GM23338 (cell line): Measurements from ENCODE around the gene GLB1L3. TPM values are rescaled to one million over a fixed set of nuclear protein-coding genes. Genes with fewer than 3 reads are reported as not detected.

Source experiments
- ATAC-seq: fragments of 200-7000 bp; cut with Tn5 transposase; 3 replicates; pipeline ENCODE4 v1.9.1; 2020
- DNase-seq: peaks from one replicate; pipeline ENCODE4 v3.0.0-alpha.2; 2015; ENCODE audit warnings: low spot score
- H2AFZ ChIP-seq: fragments of 200-600 bp; sonication (generic); 2 replicates; pipeline ENCODE4 v1.8.0; 2016; ENCODE audit warnings: antibody characterized with exemption, mild to moderate bottlenecking, moderate library complexity
- H3F3A ChIP-seq: fragments of 200-600 bp; sonication (generic); replicated peaks from 2 replicates; pipeline ENCODE4 v1.8.0; 2017; ENCODE audit warnings: antibody characterized with exemption, mixed run types, low read depth
- H3K27ac ChIP-seq: fragments of 200-600 bp; sonication (generic); 2 replicates; pipeline ENCODE4 v1.6.1; 2016; ENCODE audit warnings: low read depth
- H3K27me3 ChIP-seq: fragments of 200-600 bp; sonication (generic); 2 replicates; pipeline ENCODE4 v1.8.0; 2016; ENCODE audit warnings: mild to moderate bottlenecking, mixed run types, moderate library complexity; ENCODE audit not compliant: insufficient read depth
- H3K36me3 ChIP-seq: fragments of 200-600 bp; sonication (generic); 2 replicates; pipeline ENCODE4 v1.8.0; 2016; ENCODE audit warnings: mild to moderate bottlenecking; ENCODE audit not compliant: insufficient read depth
- H3K4me1 ChIP-seq: fragments of 200-600 bp; sonication (generic); 2 replicates; pipeline ENCODE4 v1.8.0; 2016; ENCODE audit warnings: mild to moderate bottlenecking, moderate library complexity; ENCODE audit not compliant: insufficient read depth
- H3K4me2 ChIP-seq: fragments of 200-600 bp; sonication (generic); 2 replicates; pipeline ENCODE4 v1.7.1; 2017; ENCODE audit warnings: mixed run types
- H3K4me3 ChIP-seq: fragments of 200-600 bp; sonication (generic); 2 replicates; pipeline ENCODE4 v1.6.1; 2016; ENCODE audit warnings: mixed run types
- H3K79me2 ChIP-seq: fragments of 200-600 bp; sonication (generic); replicated peaks from 2 replicates; pipeline ENCODE4 v1.8.0; 2017; ENCODE audit warnings: mild to moderate bottlenecking; ENCODE audit not compliant: insufficient read depth
- H3K9me2 ChIP-seq: fragments of 200-600 bp; sonication (generic); 2 replicates; pipeline ENCODE4 v1.8.0; 2017; ENCODE audit not compliant: insufficient read depth
- H4K20me1 ChIP-seq: fragments of 200-600 bp; sonication (generic); replicated peaks from 2 replicates; pipeline ENCODE4 v1.8.0; 2017; ENCODE audit warnings: mild to moderate bottlenecking; ENCODE audit not compliant: insufficient read depth
- H3K27ac Mint-ChIP-seq: 2 replicates; pipeline ENCODE4 v1.8.0; 2020; ENCODE audit warnings: inconsistent platforms, mild to moderate bottlenecking, moderate library complexity, mixed read lengths
- H3K27me3 Mint-ChIP-seq: 3 replicates; pipeline ENCODE4 v1.8.0; 2022; ENCODE audit warnings: low read depth, mild to moderate bottlenecking, moderate library complexity, mixed read lengths, inconsistent platforms; ENCODE audit not compliant: insufficient read depth, poor library complexity
- H3K36me3 Mint-ChIP-seq: 3 replicates; pipeline ENCODE4 v1.8.0; 2021; ENCODE audit warnings: low read depth, mild to moderate bottlenecking, inconsistent platforms, moderate library complexity, mixed read lengths
- H3K4me1 Mint-ChIP-seq: 3 replicates; pipeline ENCODE4 v1.8.0; 2020; ENCODE audit warnings: mild to moderate bottlenecking, inconsistent platforms, mixed read lengths
- H3K4me3 Mint-ChIP-seq: 3 replicates; pipeline ENCODE4 v1.8.0; 2021; ENCODE audit warnings: moderate library complexity, mild to moderate bottlenecking, inconsistent platforms, mixed read lengths
- H3K9me3 Mint-ChIP-seq: 3 replicates; pipeline ENCODE4 v1.8.0; 2020; ENCODE audit warnings: moderate library complexity, mild to moderate bottlenecking, inconsistent platforms, mixed read lengths
- CREB1 ChIP-seq: fragments of 250-450 bp; sonication (Bioruptor Pico); IDR thresholded peaks from 2 replicates; pipeline ENCODE4 v1.5.0; 2020; ENCODE audit warnings: low read depth, mild to moderate bottlenecking, moderate library complexity
- EZH2 ChIP-seq: fragments of 200-600 bp; sonication (generic); IDR thresholded peaks from one replicate; pipeline ENCODE4 v1.8.0; 2017; ENCODE audit warnings: antibody characterized with exemption, mild to moderate bottlenecking, low read depth; ENCODE audit not compliant: unreplicated experiment
- EZH2phosphoT487 ChIP-seq: fragments of 200-600 bp; sonication (generic); IDR thresholded peaks from one replicate; pipeline ENCODE4 v1.8.1; 2018; ENCODE audit warnings: antibody characterized with exemption; ENCODE audit not compliant: unreplicated experiment
- JUNB ChIP-seq: IDR thresholded peaks from one replicate; pipeline ENCODE4 v1.6.1; 2016; ENCODE audit warnings: antibody characterized with exemption; ENCODE audit not compliant: unreplicated experiment
- POLR2AphosphoS5 ChIP-seq: IDR thresholded peaks from 2 replicates; pipeline ENCODE4 v1.6.1; 2016; ENCODE audit warnings: antibody characterized with exemption, low read depth
- STAT1 ChIP-seq: IDR thresholded peaks from one replicate; pipeline ENCODE4 v1.6.1; 2016; ENCODE audit warnings: antibody characterized with exemption; ENCODE audit not compliant: unreplicated experiment
- ZNF114 ChIP-seq: fragments of 250-450 bp; sonication (Bioruptor Pico); IDR thresholded peaks from 2 replicates; pipeline ENCODE4 v1.5.0; 2020; ENCODE audit warnings: mild to moderate bottlenecking, moderate library complexity
- ZNF331 ChIP-seq: fragments of 250-450 bp; sonication (Bioruptor Pico); IDR thresholded peaks from 2 replicates; pipeline ENCODE4 v1.5.0; 2020; ENCODE audit warnings: low read depth, mild to moderate bottlenecking, moderate library complexity
- polyA plus RNA-seq: library from polyadenylated mRNA; unstranded; fragments of >200 nt; fragmentation: Nextera tagmentation; extraction: Ambion mirVana; gene quantifications from 2 replicates; pipeline ENCODE4 v1.2.1, GENCODE V29; 2016
- total RNA-seq: library from RNA; depleted of rRNA; stranded (reverse); fragments of >200 nt; shearing (Covaris generic); gene quantifications from 2 replicates; pipeline ENCODE4 v1.2.3, GENCODE V29; 2014
- TF ChIP-seq, protein P1 (sequence below): fragments of 250-450 bp; sonication (Bioruptor Pico); IDR thresholded peaks from 2 replicates; pipeline ENCODE4 v1.5.0; 2020; ENCODE audit warnings: mild to moderate bottlenecking, moderate library complexity
- TF ChIP-seq, protein P2 (sequence below): IDR thresholded peaks from 2 replicates; pipeline ENCODE4 v1.6.1; 2016; ENCODE audit warnings: antibody characterized with exemption
- TF ChIP-seq, protein P3 (sequence below), 2 experiments: fragments of 200-600 bp in 1 of 2; sonication (generic) in 1 of 2; conservative IDR thresholded peaks; 2 replicates each; pipeline versions ENCODE4 v1.5.1 to v1.6.1; 2016 to 2017; ENCODE audit warnings: antibody characterized with exemption in 2 of 2, low read depth in 2 of 2, mild to moderate bottlenecking in 2 of 2, moderate library complexity in 1 of 2
- TF ChIP-seq, protein P4 (sequence below): IDR thresholded peaks from one replicate; pipeline ENCODE4 v1.6.1; 2018; ENCODE audit warnings: antibody characterized with exemption; ENCODE audit not compliant: unreplicated experiment

The GLB1L3 gene
- total and polyA plus RNA-seq, 2 experiments from 2014 or later, result 28.8 to 33.1 TPM

DNA sequence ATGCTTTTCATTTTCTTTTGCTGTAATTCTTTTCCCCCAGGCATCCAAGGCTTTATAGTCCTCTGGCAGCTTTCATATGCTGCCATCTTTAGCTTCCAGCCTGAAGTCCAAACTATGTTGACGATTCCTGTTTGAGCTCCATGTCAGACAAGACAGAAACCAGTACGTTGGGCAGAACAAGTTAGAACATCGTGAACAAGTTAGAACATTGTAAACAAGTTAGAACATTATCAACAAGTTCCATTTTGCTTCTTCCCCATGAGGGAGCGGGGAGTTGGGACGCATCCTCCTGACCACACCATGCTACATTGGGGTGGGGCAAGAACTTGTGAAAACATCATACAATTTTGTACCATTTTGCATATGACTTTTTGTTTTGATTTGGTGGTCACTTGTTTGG, 79.5 kb downstream of the GLB1L3 start:
- no peak overlapping the region for H3K4me2 ChIP-seq
- H3K27ac Mint-ChIP-seq, result no peak overlapping the region

More for the DNA sequence above, 79.5 kb downstream of the GLB1L3 start:
- no peaks in the 10 kb centered on the region for H3K79me2 ChIP-seq
- H3K27ac ChIP-seq, result no peak overlapping the region
- H3K27me3 ChIP-seq, result 0 out of 2 replicates have a peak, but pooled peaks cover 3% of the 10 kb centered on the region
- H3K36me3 ChIP-seq, result no peaks in the 10 kb centered on the region
- Mint-ChIP-seq H3K9me3 (peaks cover 4% of the 10 kb centered on the region; the same call in 1 of the 3 replicates), H3K4me1 (peaks cover 6% of the 10 kb centered on the region), H3K4me3 (no peak overlapping the region), H3K36me3 (no peaks in the 10 kb centered on the region; the same call in 1 of the 3 replicates), H3K27me3 (peaks cover 12% of the 10 kb centered on the region)
- no peak for ATAC-seq
- TF ChIP-seq ZNF114 (CRISPR knock-in tag) (no peak), STAT1 (no peak), JUNB (no peak), EZH2phosphoT487 (no peak), EZH2 (no peak), ZNF331 (CRISPR knock-in tag) (no peak), POLR2AphosphoS5 (no peak), CREB1 (CRISPR knock-in tag) (no peak)
- TF ChIP-seq, protein P1, sequence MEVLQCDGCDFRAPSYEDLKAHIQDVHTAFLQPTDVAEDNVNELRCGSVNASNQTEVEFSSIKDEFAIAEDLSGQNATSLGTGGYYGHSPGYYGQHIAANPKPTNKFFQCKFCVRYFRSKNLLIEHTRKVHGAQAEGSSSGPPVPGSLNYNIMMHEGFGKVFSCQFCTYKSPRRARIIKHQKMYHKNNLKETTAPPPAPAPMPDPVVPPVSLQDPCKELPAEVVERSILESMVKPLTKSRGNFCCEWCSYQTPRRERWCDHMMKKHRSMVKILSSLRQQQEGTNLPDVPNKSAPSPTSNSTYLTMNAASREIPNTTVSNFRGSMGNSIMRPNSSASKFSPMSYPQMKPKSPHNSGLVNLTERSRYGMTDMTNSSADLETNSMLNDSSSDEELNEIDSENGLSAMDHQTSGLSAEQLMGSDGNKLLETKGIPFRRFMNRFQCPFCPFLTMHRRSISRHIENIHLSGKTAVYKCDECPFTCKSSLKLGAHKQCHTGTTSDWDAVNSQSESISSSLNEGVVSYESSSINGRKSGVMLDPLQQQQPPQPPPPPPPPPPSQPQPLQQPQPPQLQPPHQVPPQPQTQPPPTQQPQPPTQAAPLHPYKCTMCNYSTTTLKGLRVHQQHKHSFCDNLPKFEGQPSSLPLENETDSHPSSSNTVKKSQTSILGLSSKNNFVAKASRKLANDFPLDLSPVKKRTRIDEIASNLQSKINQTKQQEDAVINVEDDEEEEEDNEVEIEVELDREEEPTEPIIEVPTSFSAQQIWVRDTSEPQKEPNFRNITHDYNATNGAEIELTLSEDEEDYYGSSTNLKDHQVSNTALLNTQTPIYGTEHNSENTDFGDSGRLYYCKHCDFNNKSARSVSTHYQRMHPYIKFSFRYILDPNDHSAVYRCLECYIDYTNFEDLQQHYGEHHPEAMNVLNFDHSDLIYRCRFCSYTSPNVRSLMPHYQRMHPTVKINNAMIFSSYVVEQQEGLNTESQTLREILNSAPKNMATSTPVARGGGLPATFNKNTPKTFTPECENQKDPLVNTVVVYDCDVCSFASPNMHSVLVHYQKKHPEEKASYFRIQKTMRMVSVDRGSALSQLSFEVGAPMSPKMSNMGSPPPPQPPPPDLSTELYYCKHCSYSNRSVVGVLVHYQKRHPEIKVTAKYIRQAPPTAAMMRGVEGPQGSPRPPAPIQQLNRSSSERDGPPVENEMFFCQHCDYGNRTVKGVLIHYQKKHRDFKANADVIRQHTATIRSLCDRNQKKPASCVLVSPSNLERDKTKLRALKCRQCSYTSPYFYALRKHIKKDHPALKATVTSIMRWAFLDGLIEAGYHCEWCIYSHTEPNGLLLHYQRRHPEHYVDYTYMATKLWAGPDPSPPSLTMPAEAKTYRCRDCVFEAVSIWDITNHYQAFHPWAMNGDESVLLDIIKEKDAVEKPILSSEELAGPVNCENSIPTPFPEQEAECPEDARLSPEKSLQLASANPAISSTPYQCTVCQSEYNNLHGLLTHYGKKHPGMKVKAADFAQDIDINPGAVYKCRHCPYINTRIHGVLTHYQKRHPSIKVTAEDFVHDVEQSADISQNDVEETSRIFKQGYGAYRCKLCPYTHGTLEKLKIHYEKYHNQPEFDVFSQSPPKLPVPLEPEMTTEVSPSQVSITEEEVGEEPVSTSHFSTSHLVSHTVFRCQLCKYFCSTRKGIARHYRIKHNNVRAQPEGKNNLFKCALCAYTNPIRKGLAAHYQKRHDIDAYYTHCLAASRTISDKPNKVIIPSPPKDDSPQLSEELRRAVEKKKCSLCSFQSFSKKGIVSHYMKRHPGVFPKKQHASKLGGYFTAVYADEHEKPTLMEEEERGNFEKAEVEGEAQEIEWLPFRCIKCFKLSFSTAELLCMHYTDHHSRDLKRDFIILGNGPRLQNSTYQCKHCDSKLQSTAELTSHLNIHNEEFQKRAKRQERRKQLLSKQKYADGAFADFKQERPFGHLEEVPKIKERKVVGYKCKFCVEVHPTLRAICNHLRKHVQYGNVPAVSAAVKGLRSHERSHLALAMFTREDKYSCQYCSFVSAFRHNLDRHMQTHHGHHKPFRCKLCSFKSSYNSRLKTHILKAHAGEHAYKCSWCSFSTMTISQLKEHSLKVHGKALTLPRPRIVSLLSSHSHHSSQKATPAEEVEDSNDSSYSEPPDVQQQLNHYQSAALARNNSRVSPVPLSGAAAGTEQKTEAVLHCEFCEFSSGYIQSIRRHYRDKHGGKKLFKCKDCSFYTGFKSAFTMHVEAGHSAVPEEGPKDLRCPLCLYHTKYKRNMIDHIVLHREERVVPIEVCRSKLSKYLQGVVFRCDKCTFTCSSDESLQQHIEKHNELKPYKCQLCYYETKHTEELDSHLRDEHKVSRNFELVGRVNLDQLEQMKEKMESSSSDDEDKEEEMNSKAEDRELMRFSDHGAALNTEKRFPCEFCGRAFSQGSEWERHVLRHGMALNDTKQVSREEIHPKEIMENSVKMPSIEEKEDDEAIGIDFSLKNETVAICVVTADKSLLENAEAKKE, result no peak
- TF ChIP-seq, protein P2, sequence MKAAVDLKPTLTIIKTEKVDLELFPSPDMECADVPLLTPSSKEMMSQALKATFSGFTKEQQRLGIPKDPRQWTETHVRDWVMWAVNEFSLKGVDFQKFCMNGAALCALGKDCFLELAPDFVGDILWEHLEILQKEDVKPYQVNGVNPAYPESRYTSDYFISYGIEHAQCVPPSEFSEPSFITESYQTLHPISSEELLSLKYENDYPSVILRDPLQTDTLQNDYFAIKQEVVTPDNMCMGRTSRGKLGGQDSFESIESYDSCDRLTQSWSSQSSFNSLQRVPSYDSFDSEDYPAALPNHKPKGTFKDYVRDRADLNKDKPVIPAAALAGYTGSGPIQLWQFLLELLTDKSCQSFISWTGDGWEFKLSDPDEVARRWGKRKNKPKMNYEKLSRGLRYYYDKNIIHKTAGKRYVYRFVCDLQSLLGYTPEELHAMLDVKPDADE, result no peak
- TF ChIP-seq, protein P3, sequence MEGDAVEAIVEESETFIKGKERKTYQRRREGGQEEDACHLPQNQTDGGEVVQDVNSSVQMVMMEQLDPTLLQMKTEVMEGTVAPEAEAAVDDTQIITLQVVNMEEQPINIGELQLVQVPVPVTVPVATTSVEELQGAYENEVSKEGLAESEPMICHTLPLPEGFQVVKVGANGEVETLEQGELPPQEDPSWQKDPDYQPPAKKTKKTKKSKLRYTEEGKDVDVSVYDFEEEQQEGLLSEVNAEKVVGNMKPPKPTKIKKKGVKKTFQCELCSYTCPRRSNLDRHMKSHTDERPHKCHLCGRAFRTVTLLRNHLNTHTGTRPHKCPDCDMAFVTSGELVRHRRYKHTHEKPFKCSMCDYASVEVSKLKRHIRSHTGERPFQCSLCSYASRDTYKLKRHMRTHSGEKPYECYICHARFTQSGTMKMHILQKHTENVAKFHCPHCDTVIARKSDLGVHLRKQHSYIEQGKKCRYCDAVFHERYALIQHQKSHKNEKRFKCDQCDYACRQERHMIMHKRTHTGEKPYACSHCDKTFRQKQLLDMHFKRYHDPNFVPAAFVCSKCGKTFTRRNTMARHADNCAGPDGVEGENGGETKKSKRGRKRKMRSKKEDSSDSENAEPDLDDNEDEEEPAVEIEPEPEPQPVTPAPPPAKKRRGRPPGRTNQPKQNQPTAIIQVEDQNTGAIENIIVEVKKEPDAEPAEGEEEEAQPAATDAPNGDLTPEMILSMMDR (conservative IDR thresholded peaks at IDR 0.05; ENCODE audit: low read depth in 2 of 2), result no peak
- TF ChIP-seq, protein P4, sequence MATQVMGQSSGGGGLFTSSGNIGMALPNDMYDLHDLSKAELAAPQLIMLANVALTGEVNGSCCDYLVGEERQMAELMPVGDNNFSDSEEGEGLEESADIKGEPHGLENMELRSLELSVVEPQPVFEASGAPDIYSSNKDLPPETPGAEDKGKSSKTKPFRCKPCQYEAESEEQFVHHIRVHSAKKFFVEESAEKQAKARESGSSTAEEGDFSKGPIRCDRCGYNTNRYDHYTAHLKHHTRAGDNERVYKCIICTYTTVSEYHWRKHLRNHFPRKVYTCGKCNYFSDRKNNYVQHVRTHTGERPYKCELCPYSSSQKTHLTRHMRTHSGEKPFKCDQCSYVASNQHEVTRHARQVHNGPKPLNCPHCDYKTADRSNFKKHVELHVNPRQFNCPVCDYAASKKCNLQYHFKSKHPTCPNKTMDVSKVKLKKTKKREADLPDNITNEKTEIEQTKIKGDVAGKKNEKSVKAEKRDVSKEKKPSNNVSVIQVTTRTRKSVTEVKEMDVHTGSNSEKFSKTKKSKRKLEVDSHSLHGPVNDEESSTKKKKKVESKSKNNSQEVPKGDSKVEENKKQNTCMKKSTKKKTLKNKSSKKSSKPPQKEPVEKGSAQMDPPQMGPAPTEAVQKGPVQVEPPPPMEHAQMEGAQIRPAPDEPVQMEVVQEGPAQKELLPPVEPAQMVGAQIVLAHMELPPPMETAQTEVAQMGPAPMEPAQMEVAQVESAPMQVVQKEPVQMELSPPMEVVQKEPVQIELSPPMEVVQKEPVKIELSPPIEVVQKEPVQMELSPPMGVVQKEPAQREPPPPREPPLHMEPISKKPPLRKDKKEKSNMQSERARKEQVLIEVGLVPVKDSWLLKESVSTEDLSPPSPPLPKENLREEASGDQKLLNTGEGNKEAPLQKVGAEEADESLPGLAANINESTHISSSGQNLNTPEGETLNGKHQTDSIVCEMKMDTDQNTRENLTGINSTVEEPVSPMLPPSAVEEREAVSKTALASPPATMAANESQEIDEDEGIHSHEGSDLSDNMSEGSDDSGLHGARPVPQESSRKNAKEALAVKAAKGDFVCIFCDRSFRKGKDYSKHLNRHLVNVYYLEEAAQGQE, result no peak
- no peaks in the 10 kb centered on the region for H3F3A ChIP-seq
- no peak for DNase-seq
- H3K9me2 ChIP-seq, result no peaks in the 10 kb centered on the region
- no peak overlapping the region for H2AFZ ChIP-seq
- no peaks in the 10 kb centered on the region for H4K20me1 ChIP-seq
- no peak overlapping the region for H3K4me3 ChIP-seq
- H3K4me1 ChIP-seq, result no peaks in the 10 kb centered on the region
